Left lung (tissue), 10 donors: ENCODE measurements around the gene MOB3C. TPM values are rescaled to one million over a fixed set of nuclear protein-coding genes. Genes with fewer than 3 reads are reported as not detected.

Experiments
- ATAC-seq: fragments of 200-7000 bp; cut with Tn5 transposase; one replicate; pipeline ENCODE4 v1.9.1; 2020; ENCODE audit warnings: moderate library complexity
- DNase-seq, 4 donors: peaks; one replicate each; pipeline ENCODE4 v3.0.0-alpha.2; 2013 to 2020
- H3K27ac ChIP-seq, 2 donors: fragments of 200-600 bp; sonication (generic) in 1 of 2; one replicate each; pipeline versions ENCODE4 v1.5.0 to v1.8.0; 2020 to 2021
- H3K27me3 ChIP-seq, 2 donors: fragments of 200-600 bp; sonication (generic) in 1 of 2; one replicate each; pipeline versions ENCODE4 v1.5.0 to v1.8.0; 2020 to 2021
- H3K36me3 ChIP-seq, 2 donors: fragments of 200-600 bp; sonication (generic) in 1 of 2; one replicate each; pipeline versions ENCODE4 v1.5.0 to v1.8.0; 2020 to 2021
- H3K4me1 ChIP-seq, 2 donors: fragments of 200-600 bp; one replicate each; pipeline ENCODE4 v1.8.0; 2021
- H3K4me3 ChIP-seq, 2 donors: fragments of 200-600 bp; sonication (generic) in 1 of 2; one replicate each; pipeline versions ENCODE4 v1.5.0 to v1.8.0; 2020 to 2021; ENCODE audit warnings: mild to moderate bottlenecking in 1 of 2
- H3K9me3 ChIP-seq, 2 donors: fragments of 200-600 bp; sonication (generic) in 1 of 2; one replicate each; pipeline versions ENCODE4 v1.5.0 to v1.8.0; 2020 to 2021
- CTCF ChIP-seq, 2 donors: fragments of 200-600 bp; sonication (generic) in 1 of 2; IDR thresholded peaks; one replicate each; pipeline versions ENCODE4 v1.5.0 to v1.8.0; 2021; ENCODE audit warnings: antibody characterized with exemption in 2 of 2
- intact Hi-C, 2 donors: fragments of 100-400 bp; cut with DNase I; formaldehyde crosslinking; loops; one replicate each; pipeline versions ENCODE4 v1.11.2 to v1.14.2; 2022
- polyA plus RNA-seq, 6 donors: library from polyadenylated mRNA; unstranded; fragments of 120-200 nt; gene quantifications; one replicate each; pipeline ENCODE4 v1.2.1, GENCODE V29; 2013; ENCODE audit not compliant: insufficient read length in 6 of 6
- total RNA-seq, 2 donors: library from RNA; stranded (reverse); fragmentation: NEBNext Ultra II Directional; extraction: Animal tissue kit (Norgen Biotek cat#: 25700); gene quantifications; one replicate each; pipeline ENCODE4 v1.2.1, GENCODE V29; 2021
- donor health status: DM: no; HTN: yes; CAD: no.
- donor health status: DM: no; HTN: no; CAD: no.

Gene MOB3C
- total and polyA plus RNA-seq, 8 donors: 16.0 to 21.3 (median 18.4) TPM

- Histone ChIP-seq H3K4me3 (no peak overlapping the region), H3K27ac (no peak overlapping the region), H3K27me3 (no peaks in the 10 kb centered on the region), H3K4me1 (no peaks in the 10 kb centered on the region), H3K36me3 (peaks cover 0 to 100% of the 10 kb centered on the region in 2 donors), H3K9me3 (no peaks in the 10 kb centered on the region)
- intact Hi-C loops: no loop called here
- no peak for TF ChIP-seq CTCF (IDR thresholded peaks at IDR 0.05)
- ATAC-seq (no peak), DNase-seq (no peak)
Measured at GRCh38 chr1:46562498-46562897, 54.1 kb downstream of the MOB3C start.

GRCh38 chr1:46558966-46559365 is 57.6 kb downstream of the MOB3C start:
- no peak overlapping the region for H3K27ac ChIP-seq
- no peaks in the 10 kb centered on the region for H3K27me3 ChIP-seq
- peaks cover 0 to 71% of the 10 kb centered on the region in 2 donors for H3K36me3 ChIP-seq
- H3K9me3 ChIP-seq: no peaks in the 10 kb centered on the region
- H3K4me3 ChIP-seq: no peak overlapping the region
- no peak for DNase-seq
- no peak for ATAC-seq
- no peak for TF ChIP-seq CTCF (IDR thresholded peaks at IDR 0.05)
- H3K4me1 ChIP-seq: peaks cover 0 to 3% of the 10 kb centered on the region in 2 donors
- intact Hi-C loops: no loop called here

GRCh38 chr1:46558141-46558963 is 58.3 kb downstream of the MOB3C start:
- no peak for DNase-seq
- Histone ChIP-seq H3K9me3 (no peaks in the 10 kb centered on the region), H3K27ac (no peak overlapping the region), H3K27me3 (no peaks in the 10 kb centered on the region), H3K36me3 (peaks cover 0 to 65% of the 10 kb centered on the region in 2 donors), H3K4me3 (no peak overlapping the region), H3K4me1 (peaks cover 0 to 3% of the 10 kb centered on the region in 2 donors)
- intact Hi-C loops: no loop called here
- no peak for ATAC-seq
- no peak for TF ChIP-seq CTCF (IDR thresholded peaks at IDR 0.05)

Other genes with a start within 250 kb of the MOB3C start
- gene FAAH, start 222.5 kb downstream of the MOB3C start, total RNA-seq: 10 to 100 TPM; 23.3 to 25.8 TPM
- 10 to 100 TPM; 16.3 to 26.7 (median 22.0) TPM for gene FAAH, start 222.5 kb downstream of the MOB3C start, polyA plus RNA-seq
- gene DMBX1, start 127.0 kb downstream of the MOB3C start, total RNA-seq: not detected
- under 1 TPM in 4 of 6 donors, not detected in 2; 0.04 to 0.07 (median 0.07) TPM for gene DMBX1, start 127.0 kb downstream of the MOB3C start, polyA plus RNA-seq
- not detected for gene KNCN, start 65.2 kb downstream of the MOB3C start, total RNA-seq
- gene KNCN, start 65.2 kb downstream of the MOB3C start, polyA plus RNA-seq: under 1 TPM in 3 of 6 donors, not detected in 3; 0.07 to 0.34 (median 0.20) TPM
- 10 to 100 TPM; 42.2 to 96.0 TPM for gene MKNK1, start 12.5 kb downstream of the MOB3C start, total RNA-seq
- 10 to 100 TPM; 45.0 to 57.1 (median 51.4) TPM for gene MKNK1, start 12.5 kb downstream of the MOB3C start, polyA plus RNA-seq
- 10 to 100 TPM; 34.3 to 45.2 TPM for gene ATPAF1, start 51.6 kb upstream of the MOB3C start, total RNA-seq
- 10 to 100 TPM; 69.7 to 90.0 (median 77.4) TPM for gene ATPAF1, start 51.6 kb upstream of the MOB3C start, polyA plus RNA-seq
- gene TEX38, start 55.0 kb upstream of the MOB3C start, total RNA-seq: not detected
- under 1 TPM; 0.31 to 0.64 (median 0.49) TPM for gene TEX38, start 55.0 kb upstream of the MOB3C start, polyA plus RNA-seq
- gene EFCAB14, start 102.3 kb upstream of the MOB3C start, total RNA-seq: 100 to 1,000 TPM; 102 to 110 TPM
- gene EFCAB14, start 102.3 kb upstream of the MOB3C start, polyA plus RNA-seq: 100 to 1,000 TPM; 108 to 124 (median 115) TPM
- gene CYP4B1, start 182.2 kb upstream of the MOB3C start, total RNA-seq: 100 to 1,000 TPM in 1 of 2 donors, 10 to 100 TPM in 1; 53.8 to 417 TPM
- 1 to 10 TPM; 1.6 to 3.1 (median 2.2) TPM for gene CYP4B1, start 182.2 kb upstream of the MOB3C start, polyA plus RNA-seq